ENCODE data around the gene MEIKIN.

DNA sequence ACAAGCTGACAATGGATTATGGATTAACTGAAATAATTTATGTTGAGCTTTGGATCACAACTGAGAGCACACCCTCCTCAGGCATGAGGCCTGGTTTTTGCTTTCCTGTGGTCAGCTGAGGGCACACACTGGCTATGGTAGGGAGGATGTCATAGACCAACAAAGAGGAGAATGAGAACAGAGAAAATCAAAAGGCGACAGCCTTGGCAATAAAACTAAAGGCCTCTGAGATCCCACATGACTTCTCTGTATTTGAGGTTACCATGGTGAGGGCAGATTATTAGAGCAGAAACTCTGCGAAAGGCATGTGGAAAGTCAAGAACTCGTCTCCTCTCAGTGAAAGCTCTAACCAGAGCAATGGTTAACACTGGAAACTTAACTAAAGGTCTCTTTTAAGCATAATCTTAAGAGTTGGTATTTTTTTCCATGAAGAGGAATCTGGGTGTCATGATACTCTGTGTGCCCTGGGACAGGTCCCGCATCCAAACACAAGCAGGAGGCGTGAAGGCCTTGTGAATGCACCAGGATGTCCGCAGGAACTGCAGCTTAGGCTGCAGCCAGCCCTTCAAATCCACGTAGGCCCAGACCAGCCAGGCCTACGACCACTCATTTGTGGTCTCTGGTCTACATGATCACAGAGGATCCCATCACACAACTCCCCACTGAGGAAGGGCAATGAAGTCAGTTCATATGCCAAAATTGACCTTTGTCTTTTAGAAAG lies 12.4 kb upstream of the MEIKIN start:
- TF ChIP-seq CTCF (conservative IDR thresholded peaks at IDR 0.05 in 1 of 2, IDR thresholded peaks at IDR 0.05 in 1 of 2; ENCODE audit: low read depth in 1 of 2, low read length in 2 of 2), result no peak
- no peak for TF ChIP-seq EZH2 (IDR thresholded peaks at IDR 0.05; ENCODE audit: low read length, missing control alignments)

Data from fibroblast of lung (primary cell).